Smooth muscle cell of the umbilical artery (primary cell): Measurements from ENCODE around the gene ARHGAP40. TPM values are rescaled to one million over a fixed set of nuclear protein-coding genes. Genes with fewer than 3 reads are reported as not detected.

Experiments
- total RNA-seq: library from RNA; depleted of rRNA; stranded (reverse); fragments of >200 nt; gene quantifications from 2 replicates; pipeline ENCODE4 v1.2.3, GENCODE V29; 2014

Gene ARHGAP40
- not detected in 2 replicates for total RNA-seq

GRCh38 chr20:38601216-38602184 lies at the start of gene ARHGAP40:
Gene ARHGAP40 (plus strand): TSS chr20:38601809.

GRCh38 chr20:38581013-38581412 lies 20.6 kb upstream of the ARHGAP40 start, which contains the start of gene ADIG:
Gene ADIG (plus strand): TSS chr20:38581197. CDS start chr20:38581251, 54 bp downstream.

Other genes with a start within 250 kb of the ARHGAP40 start
- 3.0 and 16.6 TPM in 2 replicates for gene SNHG17, start 166.5 kb upstream of the ARHGAP40 start, total RNA-seq
- 33.3 and 38.1 TPM in 2 replicates for gene RALGAPB, start 129.0 kb upstream of the ARHGAP40 start, total RNA-seq
- gene ADIG, start 20.6 kb upstream of the ARHGAP40 start, total RNA-seq = not detected in 2 replicates
- not detected in 2 replicates for gene SLC32A1, start 122.7 kb downstream of the ARHGAP40 start, total RNA-seq
- gene ACTR5, start 146.7 kb downstream of the ARHGAP40 start, total RNA-seq = 5.0 and 7.0 TPM in 2 replicates
- gene PPP1R16B, start 203.9 kb downstream of the ARHGAP40 start, total RNA-seq = 0.05 and 0.30 TPM in 2 replicates